Measurements from ENCODE around the gene RABGAP1.

Gene RABGAP1

DNA sequence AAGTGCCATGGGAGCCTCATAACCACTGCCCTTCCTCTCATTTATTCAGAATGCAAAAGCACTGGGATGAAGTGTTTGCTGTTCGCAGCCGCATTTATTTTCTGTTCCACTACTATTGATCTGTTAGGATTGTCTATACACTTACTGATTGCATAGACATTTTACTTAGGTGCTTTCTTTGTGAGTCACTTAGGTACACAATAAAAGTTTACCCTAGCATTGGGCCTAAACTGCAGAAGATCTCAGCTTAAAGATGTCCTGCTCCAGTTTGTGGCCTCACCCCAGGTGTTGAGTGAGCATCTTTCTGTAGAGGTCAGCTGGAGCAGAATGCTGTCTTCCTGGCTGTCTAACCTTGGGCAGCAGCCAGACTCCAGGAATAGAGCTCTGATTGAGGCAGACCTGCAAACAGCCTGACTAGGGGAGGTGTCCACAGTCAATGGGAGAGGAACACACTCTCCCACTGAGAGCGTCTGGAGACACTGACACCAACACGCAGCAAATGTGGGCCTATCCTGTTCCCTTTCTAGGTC lies 146.6 kb downstream of the RABGAP1 start:
- no peak for DNase-seq

DNA sequence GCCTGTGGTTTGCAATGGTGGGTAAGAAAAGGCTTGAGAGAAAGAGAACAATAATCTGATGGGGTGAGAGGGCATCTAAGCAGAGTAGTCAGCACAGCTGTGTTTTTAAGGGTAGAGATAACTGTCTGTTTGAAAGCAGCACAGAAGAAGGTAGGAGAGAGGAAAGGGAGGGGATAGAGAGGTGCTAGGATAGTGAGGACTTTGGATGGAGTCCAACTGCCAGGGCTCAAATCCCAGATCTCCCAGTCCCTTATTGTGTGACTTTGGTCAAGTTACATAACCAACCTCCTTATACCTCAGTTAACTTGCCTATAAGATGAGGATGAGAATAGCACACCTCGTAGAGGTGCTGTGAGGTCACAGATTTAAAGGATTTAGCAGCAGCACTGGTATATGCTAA lies 148.2 kb downstream of the RABGAP1 start:
- no peak for DNase-seq

- DNase-seq = no peak
These were observed 149.0 kb downstream of the RABGAP1 start for GRCh38 chr9:123089790-123090189.

GRCh38 chr9:123090198-123090896 lies 149.5 kb downstream of the RABGAP1 start:
- no peak for DNase-seq

DNA sequence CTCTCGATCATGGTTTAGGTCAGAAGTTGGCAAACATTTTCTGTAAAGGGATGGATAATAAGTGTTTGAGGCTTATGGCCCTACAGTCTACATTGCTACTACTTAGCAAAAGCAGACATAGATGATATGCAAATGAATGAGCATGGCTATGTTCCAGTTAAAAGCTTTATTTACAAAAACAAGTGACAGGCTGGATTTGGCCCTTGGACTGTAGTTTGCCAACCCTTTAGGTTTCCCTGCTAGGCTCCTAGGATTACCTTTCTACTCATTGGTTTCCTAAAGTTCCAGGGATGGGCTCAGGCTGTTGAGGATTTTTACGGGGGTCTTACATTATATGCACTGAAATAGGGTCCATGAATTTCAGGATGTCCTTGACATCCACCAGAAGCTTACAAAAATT lies 150.1 kb downstream of the RABGAP1 start:
- no peak for DNase-seq

DNA sequence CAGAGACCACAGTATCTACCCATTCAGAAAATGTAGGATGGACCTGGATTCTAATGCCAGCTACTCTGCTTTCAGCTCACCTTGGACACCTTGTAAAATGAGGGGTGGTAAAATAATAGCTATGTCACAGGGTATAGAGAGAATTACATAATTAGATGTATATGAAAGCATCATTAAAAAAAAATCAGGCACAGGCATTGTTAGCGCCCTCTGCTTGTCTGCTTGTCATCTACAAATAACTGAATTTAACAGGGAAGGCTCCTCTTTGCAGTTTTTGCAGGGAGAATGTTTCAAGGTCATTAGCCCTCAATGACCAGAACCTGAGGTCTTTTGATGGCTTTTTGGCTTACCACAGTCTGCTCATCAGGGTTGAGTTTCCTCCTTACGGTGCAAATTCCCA lies 150.6 kb downstream of the RABGAP1 start:
- DNase-seq = no peak

DNA sequence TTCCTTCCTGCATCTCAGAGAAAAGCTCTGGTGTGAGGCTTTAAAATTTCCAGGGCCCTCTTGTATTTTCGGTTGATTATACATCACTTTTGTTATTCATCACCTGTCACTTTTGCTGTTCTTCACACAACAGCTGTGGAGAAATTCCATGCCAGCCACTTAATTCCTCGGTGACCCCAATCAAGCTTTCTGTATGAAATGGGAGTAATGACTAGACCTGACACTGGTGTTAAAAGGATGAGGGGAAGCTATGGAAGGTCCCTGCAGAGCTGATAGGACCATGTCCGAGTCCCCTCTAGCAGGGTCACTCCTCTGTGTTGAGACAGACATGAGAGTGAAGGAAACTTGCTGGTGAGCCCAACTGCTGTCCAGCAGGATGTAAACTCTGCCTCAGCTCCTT lies 152.3 kb downstream of the RABGAP1 start:
- no peak for DNase-seq

GRCh38 chr9:123096987-123097386 lies 156.2 kb downstream of the RABGAP1 start:
- DNase-seq = no peak

- no peak for DNase-seq
These were observed 156.7 kb downstream of the RABGAP1 start for GRCh38 chr9:123097430-123098095.

DNA sequence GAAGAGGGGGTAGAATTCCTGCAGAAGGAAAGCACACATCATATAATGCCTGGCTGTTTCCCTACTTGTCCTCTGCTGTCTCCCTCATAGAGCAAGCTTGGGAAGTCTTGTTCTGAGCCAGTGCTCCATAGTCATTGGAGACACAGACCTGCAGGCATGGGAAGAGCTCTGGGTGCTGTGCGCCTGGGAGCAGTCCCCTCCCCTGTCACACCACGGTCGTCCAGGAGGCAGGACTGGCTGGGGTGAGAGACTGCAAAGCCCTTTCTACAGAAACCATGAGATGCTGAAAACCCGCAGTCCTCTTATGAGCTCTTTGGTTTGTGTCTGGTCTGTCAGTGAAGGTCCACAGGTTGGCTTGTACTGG lies 157.3 kb downstream of the RABGAP1 start:
- DNase-seq = no peak

GRCh38 chr9:123099042-123099441 lies 158.2 kb downstream of the RABGAP1 start:
- no peak for DNase-seq

GRCh38 chr9:123099548-123099947 lies 158.7 kb downstream of the RABGAP1 start:
- no peak for DNase-seq

GRCh38 chr9:123102375-123103113 lies 161.7 kb downstream of the RABGAP1 start:
- no peak for DNase-seq

DNA sequence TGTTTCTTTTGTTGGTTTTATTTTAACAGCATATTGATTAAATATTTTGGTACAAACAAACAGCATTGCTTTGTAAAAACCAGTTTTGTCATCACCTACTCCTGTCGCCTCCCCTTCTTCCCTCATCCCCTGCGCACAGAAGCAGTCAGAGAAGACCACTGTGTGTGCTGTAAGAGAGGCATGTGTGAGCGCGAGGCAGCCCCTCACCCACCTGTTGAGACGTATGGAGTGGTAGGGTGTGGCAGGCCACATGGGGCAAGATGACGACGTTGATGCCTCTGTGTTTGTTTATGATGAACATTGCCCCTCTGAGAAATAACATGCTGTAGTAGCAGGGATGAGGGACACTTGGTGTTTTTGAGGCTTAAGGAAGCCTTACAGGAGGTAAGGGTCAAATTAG lies 164.0 kb downstream of the RABGAP1 start:
- DNase-seq = no peak

DNA sequence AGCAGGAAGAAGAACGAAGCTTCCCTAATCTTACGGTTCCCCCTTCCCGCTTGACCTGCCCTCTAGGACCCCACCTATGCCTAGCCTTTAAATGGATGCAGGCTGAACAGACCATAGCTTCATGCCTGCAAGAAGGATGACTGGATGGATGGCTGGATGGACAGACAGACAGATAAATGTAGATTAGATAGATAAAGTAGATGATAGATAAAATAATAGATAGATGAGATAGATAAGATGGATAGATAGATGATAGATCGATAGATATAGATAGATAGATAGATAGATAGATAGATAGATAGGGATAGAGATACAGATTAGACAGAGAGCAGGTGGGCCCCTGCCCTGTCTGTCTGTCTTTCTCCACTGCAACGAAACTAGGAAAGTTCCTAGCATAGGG lies 164.7 kb downstream of the RABGAP1 start:
- no peak for DNase-seq

- DNase-seq = no peak
These were observed 166.9 kb downstream of the RABGAP1 start for GRCh38 chr9:123107639-123108285.

GRCh38 chr9:123108976-123109375 lies 168.2 kb downstream of the RABGAP1 start:
- DNase-seq = no peak

GRCh38 chr9:123109540-123110279 lies 168.9 kb downstream of the RABGAP1 start:
- no peak for DNase-seq

DNA sequence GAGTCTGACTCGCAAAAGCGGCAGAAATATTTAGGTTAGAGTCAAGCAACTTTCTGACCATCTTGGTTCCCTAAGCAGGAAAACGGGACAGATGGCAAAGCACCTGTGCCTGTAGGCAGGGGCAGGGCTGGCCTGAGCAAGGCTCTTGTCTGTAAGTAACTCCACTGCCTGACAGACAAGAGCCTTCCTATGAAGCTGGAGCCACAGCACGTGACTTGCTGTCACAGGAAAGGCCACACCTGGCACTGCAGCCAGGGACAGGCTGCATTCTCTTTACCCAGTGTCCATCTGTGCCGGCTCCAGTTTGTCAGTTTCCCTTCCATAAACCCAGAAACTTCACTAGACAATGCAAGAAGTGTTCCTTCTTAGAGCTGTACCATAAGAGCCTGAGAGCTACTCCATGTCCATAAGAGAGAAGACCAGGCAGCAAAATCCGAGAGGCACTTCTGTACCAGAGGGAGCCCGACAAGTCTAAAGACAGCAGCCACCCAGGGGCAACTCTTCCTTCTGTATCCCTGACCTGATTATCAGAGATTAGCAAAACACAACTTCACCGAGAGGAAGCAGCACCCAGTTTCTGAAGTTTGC lies 170.7 kb downstream of the RABGAP1 start:
- no peak for DNase-seq

- no peak for DNase-seq
These were observed 171.5 kb downstream of the RABGAP1 start for GRCh38 chr9:123112015-123112975.

DNA sequence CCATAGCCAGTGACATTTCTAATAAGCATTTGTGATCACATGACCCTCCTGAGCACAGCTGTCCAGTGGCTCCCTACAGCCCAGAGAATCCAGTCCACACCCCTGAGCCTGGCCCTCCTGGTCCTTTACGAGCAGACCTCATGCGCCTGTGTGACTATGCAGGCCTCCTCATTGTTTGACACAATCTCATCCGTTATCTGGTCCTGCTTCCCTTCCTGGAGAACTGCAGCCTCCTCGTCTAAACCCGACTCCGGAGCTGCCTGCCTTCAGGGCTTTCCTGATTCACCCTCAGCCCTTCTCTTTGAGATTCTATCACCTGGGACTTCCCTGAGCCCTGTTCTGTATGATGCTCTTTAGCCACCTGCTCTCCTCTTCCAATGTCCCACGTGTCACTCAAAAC lies 172.4 kb downstream of the RABGAP1 start:
- DNase-seq = no peak
